ENCODE results near the gene KCNIP1.

KCNIP1 gene

GRCh38 chr5:170503990-170504596 lies at the start of gene KCNIP1:
Gene KCNIP1, plus strand, starts transcription at chr5:170504020.
- Histone ChIP-seq H3K4me1 (ENCODE audit: control insufficient read depth, low read depth, low read length) (peaks cover 9% of the 10 kb centered on the region), H3K27ac (ENCODE audit: low read length) (no peak within 1 kb of the TSS), H3K36me3 (ENCODE audit: control insufficient read depth, low read depth, low read length) (no peaks in the 10 kb centered on the region), H3K9ac (ENCODE audit: low read length) (no peak within 1 kb of the TSS), H3K27me3 (ENCODE audit: control insufficient read depth, insufficient read depth, low read length) (peaks cover 31% of the 10 kb centered on the region), H3K4me3 (ENCODE audit: low read length) (peak within 1 kb of the TSS; percentile 42), H3K9me3 (ENCODE audit: control insufficient read depth, low read depth, low read length) (no peaks in the 10 kb centered on the region)

- Histone ChIP-seq H3K27ac (ENCODE audit: low read length) (no peak overlapping the region), H3K9ac (ENCODE audit: low read length) (no peak overlapping the region), H3K36me3 (ENCODE audit: control insufficient read depth, low read depth, low read length) (no peaks in the 10 kb centered on the region), H3K9me3 (ENCODE audit: control insufficient read depth, low read depth, low read length) (no peaks in the 10 kb centered on the region), H3K4me3 (ENCODE audit: low read length) (no peak overlapping the region), H3K4me1 (ENCODE audit: control insufficient read depth, low read depth, low read length) (no peaks in the 10 kb centered on the region), H3K27me3 (ENCODE audit: control insufficient read depth, insufficient read depth, low read length) (no peaks in the 10 kb centered on the region)
Observed at GRCh38 chr5:170463426-170463825, 40.4 kb upstream of the KCNIP1 start.

DNA sequence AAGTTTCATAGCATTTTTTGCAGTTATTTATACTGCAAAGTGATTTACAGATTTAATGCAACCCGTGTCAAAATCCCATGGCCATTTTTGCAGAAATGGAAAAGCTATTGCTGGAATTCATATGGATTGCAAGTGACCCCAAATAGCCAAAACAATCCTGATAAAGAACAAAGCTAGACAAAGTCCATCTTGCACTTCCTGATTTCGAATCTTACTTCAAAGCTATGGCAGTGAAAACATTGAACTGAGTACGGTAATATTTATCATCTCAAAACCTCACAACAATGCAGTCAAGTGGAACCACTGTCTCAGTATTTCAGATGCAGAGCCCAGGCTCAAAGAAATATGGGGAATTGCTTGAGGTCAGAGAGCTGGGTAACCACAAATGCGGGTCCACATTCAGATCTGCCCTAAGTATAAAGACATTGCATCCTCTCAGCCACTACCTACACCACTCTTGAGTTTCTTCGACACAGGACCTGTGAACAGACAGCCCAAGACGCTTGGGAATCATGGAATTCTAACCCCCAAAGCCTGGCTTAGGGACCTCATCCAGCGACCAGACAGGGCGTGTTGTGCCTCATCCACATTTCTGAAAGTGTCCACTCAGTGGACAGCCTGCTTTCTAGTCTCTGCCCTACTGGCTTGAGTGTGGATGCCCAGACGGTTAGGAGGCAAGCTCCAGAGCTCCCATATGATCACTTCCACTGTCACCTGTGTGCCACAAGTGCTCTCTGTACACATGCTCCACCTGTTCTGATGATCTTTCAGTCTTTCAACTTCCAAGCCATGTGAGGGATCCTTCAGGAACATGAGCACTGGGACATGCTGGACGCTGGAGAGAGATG lies 39.3 kb upstream of the KCNIP1 start:
- Histone ChIP-seq H3K27me3 (ENCODE audit: control insufficient read depth, insufficient read depth, low read length) (no peaks in the 10 kb centered on the region), H3K36me3 (ENCODE audit: control insufficient read depth, low read depth, low read length) (no peaks in the 10 kb centered on the region), H3K9ac (ENCODE audit: low read length) (no peak overlapping the region), H3K4me3 (ENCODE audit: low read length) (no peak overlapping the region), H3K27ac (ENCODE audit: low read length) (no peak overlapping the region), H3K4me1 (ENCODE audit: control insufficient read depth, low read depth, low read length) (no peaks in the 10 kb centered on the region), H3K9me3 (ENCODE audit: control insufficient read depth, low read depth, low read length) (no peaks in the 10 kb centered on the region)

GRCh38 chr5:170466553-170466952 lies 37.3 kb upstream of the KCNIP1 start:
- no peak overlapping the region for H3K4me3 ChIP-seq (ENCODE audit: low read length)
- no peaks in the 10 kb centered on the region for H3K9me3 ChIP-seq (ENCODE audit: control insufficient read depth, low read depth, low read length)
- no peaks in the 10 kb centered on the region for H3K4me1 ChIP-seq (ENCODE audit: control insufficient read depth, low read depth, low read length)
- H3K36me3 ChIP-seq (ENCODE audit: control insufficient read depth, low read depth, low read length), result no peaks in the 10 kb centered on the region
- no peak overlapping the region for H3K9ac ChIP-seq (ENCODE audit: low read length)
- H3K27me3 ChIP-seq (ENCODE audit: control insufficient read depth, insufficient read depth, low read length), result no peaks in the 10 kb centered on the region
- no peak overlapping the region for H3K27ac ChIP-seq (ENCODE audit: low read length)

DNA sequence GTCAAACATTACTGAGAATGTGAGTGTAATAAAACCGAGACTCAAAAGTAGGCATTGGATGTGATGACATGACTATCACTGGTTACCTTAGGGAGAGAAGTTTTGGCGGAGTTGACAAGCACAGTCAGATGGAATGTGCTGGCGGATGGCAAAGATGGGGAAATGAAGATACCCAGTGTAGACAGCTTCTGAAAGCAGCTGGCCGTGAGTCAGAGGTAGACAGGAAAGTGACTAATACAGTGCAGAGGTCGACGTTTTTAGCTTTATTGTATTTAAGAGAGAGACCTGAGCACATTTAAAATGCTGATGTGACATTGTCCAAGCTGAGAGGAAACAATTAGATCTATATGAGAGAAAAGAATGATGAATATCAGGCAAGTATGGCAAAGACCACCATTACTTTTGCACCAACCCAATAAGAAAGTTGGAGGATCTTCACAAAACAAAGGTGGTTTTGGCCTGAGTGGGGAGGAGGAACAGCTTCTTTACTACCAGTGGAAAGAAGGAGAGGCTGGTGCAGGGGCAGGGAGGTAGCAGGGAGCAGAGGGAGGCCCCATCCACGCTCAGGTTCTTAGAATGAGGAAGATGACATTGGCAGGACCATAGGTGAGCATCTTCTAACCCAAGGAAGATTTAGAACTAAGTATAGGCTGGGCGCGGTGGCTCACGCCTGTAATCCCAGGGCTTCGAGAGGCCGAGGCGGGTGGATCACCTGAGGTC lies 36.7 kb upstream of the KCNIP1 start:
- H3K4me1 ChIP-seq (ENCODE audit: control insufficient read depth, low read depth, low read length), result no peaks in the 10 kb centered on the region
- no peaks in the 10 kb centered on the region for H3K36me3 ChIP-seq (ENCODE audit: control insufficient read depth, low read depth, low read length)
- no peaks in the 10 kb centered on the region for H3K27me3 ChIP-seq (ENCODE audit: control insufficient read depth, insufficient read depth, low read length)
- H3K4me3 ChIP-seq (ENCODE audit: low read length), result no peak overlapping the region
- no peak overlapping the region for H3K9ac ChIP-seq (ENCODE audit: low read length)
- H3K9me3 ChIP-seq (ENCODE audit: control insufficient read depth, low read depth, low read length), result no peaks in the 10 kb centered on the region
- H3K27ac ChIP-seq (ENCODE audit: low read length), result no peak overlapping the region

GRCh38 chr5:170468633-170469285 lies 35.1 kb upstream of the KCNIP1 start:
- no peak overlapping the region for H3K9ac ChIP-seq (ENCODE audit: low read length)
- H3K9me3 ChIP-seq (ENCODE audit: control insufficient read depth, low read depth, low read length), result no peaks in the 10 kb centered on the region
- H3K4me3 ChIP-seq (ENCODE audit: low read length), result no peak overlapping the region
- no peaks in the 10 kb centered on the region for H3K27me3 ChIP-seq (ENCODE audit: control insufficient read depth, insufficient read depth, low read length)
- H3K27ac ChIP-seq (ENCODE audit: low read length), result no peak overlapping the region
- no peaks in the 10 kb centered on the region for H3K36me3 ChIP-seq (ENCODE audit: control insufficient read depth, low read depth, low read length)
- peaks cover 3% of the 10 kb centered on the region for H3K4me1 ChIP-seq (ENCODE audit: control insufficient read depth, low read depth, low read length)

DNA sequence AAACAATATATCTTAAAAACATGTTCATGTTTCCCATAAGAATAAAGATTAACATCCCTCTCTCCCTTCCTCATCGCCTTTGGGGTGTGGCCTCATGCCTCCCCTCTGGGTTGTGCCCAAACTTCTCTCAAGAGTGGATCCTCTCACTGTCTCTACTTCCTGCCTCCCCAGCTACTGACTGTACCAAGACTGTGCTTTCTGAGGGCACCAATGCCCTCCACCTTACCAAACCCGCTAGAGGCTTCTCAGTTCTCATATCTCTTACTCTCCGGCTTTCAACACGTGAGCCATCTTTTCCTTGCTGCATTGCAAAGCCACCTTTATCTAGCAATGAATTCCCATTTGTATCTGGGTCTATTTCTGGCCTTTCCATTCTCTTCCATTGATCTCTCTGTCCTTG lies 34.4 kb upstream of the KCNIP1 start:
- Histone ChIP-seq H3K9me3 (ENCODE audit: control insufficient read depth, low read depth, low read length) (no peaks in the 10 kb centered on the region), H3K27me3 (ENCODE audit: control insufficient read depth, insufficient read depth, low read length) (no peaks in the 10 kb centered on the region), H3K36me3 (ENCODE audit: control insufficient read depth, low read depth, low read length) (no peaks in the 10 kb centered on the region), H3K4me3 (ENCODE audit: low read length) (no peak overlapping the region), H3K27ac (ENCODE audit: low read length) (no peak overlapping the region), H3K9ac (ENCODE audit: low read length) (no peak overlapping the region), H3K4me1 (ENCODE audit: control insufficient read depth, low read depth, low read length) (peaks cover 9% of the 10 kb centered on the region)

DNA sequence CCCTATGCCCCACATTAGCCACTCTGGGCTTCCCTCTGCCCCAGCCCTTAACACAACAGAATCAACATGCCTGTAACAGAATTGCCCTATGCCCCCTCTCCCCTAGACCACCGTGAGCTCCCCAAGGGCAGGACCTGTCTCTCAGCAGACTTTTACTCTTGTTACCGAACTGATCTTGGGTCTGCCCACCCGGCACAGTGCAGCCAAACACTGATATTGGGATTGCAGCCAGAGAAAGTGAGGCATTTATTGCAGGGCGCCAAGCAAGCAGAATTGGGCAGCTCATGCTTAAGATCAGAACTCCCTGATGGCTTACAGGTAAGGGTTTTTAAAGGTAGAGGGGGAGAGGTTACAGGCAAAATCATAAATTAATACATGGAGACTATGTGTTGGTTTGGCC lies 33.5 kb upstream of the KCNIP1 start:
- H3K27ac ChIP-seq (ENCODE audit: low read length), result no peak overlapping the region
- no peak overlapping the region for H3K4me3 ChIP-seq (ENCODE audit: low read length)
- H3K9me3 ChIP-seq (ENCODE audit: control insufficient read depth, low read depth, low read length), result no peaks in the 10 kb centered on the region
- H3K27me3 ChIP-seq (ENCODE audit: control insufficient read depth, insufficient read depth, low read length), result no peaks in the 10 kb centered on the region
- H3K4me1 ChIP-seq (ENCODE audit: control insufficient read depth, low read depth, low read length), result peaks cover 9% of the 10 kb centered on the region
- H3K36me3 ChIP-seq (ENCODE audit: control insufficient read depth, low read depth, low read length), result no peaks in the 10 kb centered on the region
- H3K9ac ChIP-seq (ENCODE audit: low read length), result no peak overlapping the region

- no peaks in the 10 kb centered on the region for H3K36me3 ChIP-seq (ENCODE audit: control insufficient read depth, low read depth, low read length)
- H3K27ac ChIP-seq (ENCODE audit: low read length), result no peak overlapping the region
- H3K4me3 ChIP-seq (ENCODE audit: low read length), result no peak overlapping the region
- H3K27me3 ChIP-seq (ENCODE audit: control insufficient read depth, insufficient read depth, low read length), result no peaks in the 10 kb centered on the region
- no peaks in the 10 kb centered on the region for H3K9me3 ChIP-seq (ENCODE audit: control insufficient read depth, low read depth, low read length)
- peaks cover 9% of the 10 kb centered on the region for H3K4me1 ChIP-seq (ENCODE audit: control insufficient read depth, low read depth, low read length)
- no peak overlapping the region for H3K9ac ChIP-seq (ENCODE audit: low read length)
Observed at GRCh38 chr5:170470808-170471404, 32.9 kb upstream of the KCNIP1 start.

DNA sequence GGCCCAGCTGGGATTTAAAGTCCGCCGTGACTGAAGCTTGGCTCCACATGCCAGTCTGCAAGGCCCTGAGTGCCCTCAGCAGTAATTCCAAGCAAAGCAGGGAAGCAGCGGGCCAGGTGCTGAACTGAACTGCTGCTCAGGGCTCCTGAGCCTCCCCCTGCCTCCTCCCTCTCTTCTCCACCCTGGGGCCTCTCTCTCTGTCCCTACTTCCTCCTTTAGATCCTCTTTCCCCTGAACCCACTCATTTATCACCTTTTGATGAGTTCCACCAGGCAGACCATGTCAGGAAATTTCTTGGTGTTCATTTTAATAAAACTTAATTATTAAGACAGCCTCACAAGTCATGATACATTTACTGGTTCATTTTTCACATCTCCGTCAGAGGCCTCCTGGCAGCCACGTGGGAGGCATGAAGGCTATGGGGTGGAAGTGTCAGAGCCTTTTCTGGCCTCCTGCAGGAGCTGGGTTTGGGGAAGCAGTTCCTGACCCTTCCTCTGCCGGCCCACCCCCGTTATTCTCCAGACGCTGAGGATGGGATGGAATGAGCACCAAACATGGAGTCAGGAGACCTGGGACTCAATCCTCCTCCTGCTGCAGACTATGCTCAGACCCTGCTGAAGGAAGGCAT lies 32.2 kb upstream of the KCNIP1 start:
- Histone ChIP-seq H3K36me3 (ENCODE audit: control insufficient read depth, low read depth, low read length) (no peaks in the 10 kb centered on the region), H3K27me3 (ENCODE audit: control insufficient read depth, insufficient read depth, low read length) (no peaks in the 10 kb centered on the region), H3K27ac (ENCODE audit: low read length) (no peak overlapping the region), H3K9ac (ENCODE audit: low read length) (no peak overlapping the region), H3K9me3 (ENCODE audit: control insufficient read depth, low read depth, low read length) (no peaks in the 10 kb centered on the region), H3K4me1 (ENCODE audit: control insufficient read depth, low read depth, low read length) (peaks cover 9% of the 10 kb centered on the region), H3K4me3 (ENCODE audit: low read length) (no peak overlapping the region)

- H3K9me3 ChIP-seq (ENCODE audit: control insufficient read depth, low read depth, low read length), result no peaks in the 10 kb centered on the region
- H3K36me3 ChIP-seq (ENCODE audit: control insufficient read depth, low read depth, low read length), result no peaks in the 10 kb centered on the region
- H3K4me1 ChIP-seq (ENCODE audit: control insufficient read depth, low read depth, low read length), result peaks cover 9% of the 10 kb centered on the region
- no peak overlapping the region for H3K9ac ChIP-seq (ENCODE audit: low read length)
- no peak overlapping the region for H3K27ac ChIP-seq (ENCODE audit: low read length)
- H3K27me3 ChIP-seq (ENCODE audit: control insufficient read depth, insufficient read depth, low read length), result no peaks in the 10 kb centered on the region
- H3K4me3 ChIP-seq (ENCODE audit: low read length), result no peak overlapping the region
Observed at GRCh38 chr5:170473642-170474041, 30.2 kb upstream of the KCNIP1 start.

Data from iPS-18a (cell line).